Mesodermal cell (in vitro differentiated cells): Measurements from ENCODE around the gene RPS26.

ENCODE experiments used
- H3K27ac ChIP-seq: 2 replicates; pipeline ENCODE4 v1.7.0; 2013; ENCODE audit warnings: mild to moderate bottlenecking, low read depth, low read length, moderate library complexity; ENCODE audit not compliant: severe bottlenecking
- H3K36me3 ChIP-seq: 2 replicates; pipeline ENCODE4 v1.7.1; 2013; ENCODE audit warnings: mild to moderate bottlenecking, low read length, moderate library complexity; ENCODE audit not compliant: control insufficient read depth, insufficient read depth
- H3K4me1 ChIP-seq: one replicate; pipeline ENCODE4 v1.7.1; 2013; ENCODE audit warnings: mild to moderate bottlenecking, low read length; ENCODE audit not compliant: insufficient read depth, control insufficient read depth, poor library complexity, severe bottlenecking
- H3K4me3 ChIP-seq: 2 replicates; pipeline ENCODE4 v1.7.0; 2013; ENCODE audit warnings: low read length, control low read depth, mild to moderate bottlenecking; ENCODE audit not compliant: insufficient read depth, poor library complexity, severe bottlenecking; ENCODE audit errors: extremely low read depth
- H3K9me3 ChIP-seq: 2 replicates; pipeline ENCODE4 v1.7.1; 2013; ENCODE audit warnings: mild to moderate bottlenecking, low read length, moderate library complexity; ENCODE audit not compliant: control insufficient read depth
- WGBS, 2 experiments: methylation state at CpG; one replicate each; pipeline ENCODE4 v1.1.5; 2013; ENCODE audit warnings: missing lambda C conversion rate in 2 of 2; ENCODE audit not compliant: insufficient coverage in 2 of 2; 5-methylcytosine and 5-hydroxymethylcytosine counted together

The RPS26 gene

GRCh38 chr12:56004211-56004610 lies 37.5 kb upstream of the RPS26 start:
- peaks cover 22% of the 10 kb centered on the region for H3K36me3 ChIP-seq
- no peak overlapping the region for H3K4me3 ChIP-seq
- H3K4me1 ChIP-seq = no peaks in the 10 kb centered on the region
- no peak overlapping the region for H3K27ac ChIP-seq
- 93 to 94% methylated on average over 10 of the region's 10 CpGs for WGBS, 2 experiments
- no peaks in the 10 kb centered on the region for H3K9me3 ChIP-seq

GRCh38 chr12:56007564-56008559 lies 33.9 kb upstream of the RPS26 start:
- Histone ChIP-seq H3K36me3 (peaks cover 11% of the 10 kb centered on the region), H3K9me3 (no peaks in the 10 kb centered on the region), H3K4me3 (peak overlapping the region; percentile 70), H3K27ac (peak overlapping the region; percentile 62), H3K4me1 (peaks cover 3% of the 10 kb centered on the region)
- 1 to 2% methylated on average over 20 to 21 of the region's 44 CpGs for WGBS, 2 experiments

DNA sequence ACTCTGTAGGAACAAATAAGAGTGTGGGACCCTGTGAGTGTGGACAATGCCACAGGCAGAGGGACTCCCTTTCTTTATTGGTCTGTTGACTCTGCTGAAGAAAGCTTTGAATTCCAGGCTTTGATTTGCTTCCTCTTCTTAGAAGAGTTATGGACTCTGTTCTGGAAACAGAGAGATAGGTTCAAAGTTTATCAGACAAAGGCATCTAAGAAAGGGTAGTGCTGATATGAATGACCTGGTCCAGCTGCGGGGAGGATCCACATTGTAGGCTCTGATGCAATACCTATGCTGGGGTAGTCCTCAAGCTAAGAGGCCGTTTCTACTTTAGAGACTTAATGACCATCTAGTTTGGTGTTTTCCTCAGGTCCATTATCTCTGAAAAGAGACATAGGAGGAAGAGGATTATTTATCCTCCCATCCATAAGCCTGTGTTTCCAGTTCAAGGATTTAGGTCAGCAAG lies 31.6 kb upstream of the RPS26 start:
- Histone ChIP-seq H3K4me1 (peaks cover 3% of the 10 kb centered on the region), H3K27ac (no peak overlapping the region), H3K4me3 (no peak overlapping the region), H3K9me3 (no peaks in the 10 kb centered on the region), H3K36me3 (no peaks in the 10 kb centered on the region)
- WGBS, 2 experiments = 83 to 100% methylated on average over 1 of the region's 2 CpGs

DNA sequence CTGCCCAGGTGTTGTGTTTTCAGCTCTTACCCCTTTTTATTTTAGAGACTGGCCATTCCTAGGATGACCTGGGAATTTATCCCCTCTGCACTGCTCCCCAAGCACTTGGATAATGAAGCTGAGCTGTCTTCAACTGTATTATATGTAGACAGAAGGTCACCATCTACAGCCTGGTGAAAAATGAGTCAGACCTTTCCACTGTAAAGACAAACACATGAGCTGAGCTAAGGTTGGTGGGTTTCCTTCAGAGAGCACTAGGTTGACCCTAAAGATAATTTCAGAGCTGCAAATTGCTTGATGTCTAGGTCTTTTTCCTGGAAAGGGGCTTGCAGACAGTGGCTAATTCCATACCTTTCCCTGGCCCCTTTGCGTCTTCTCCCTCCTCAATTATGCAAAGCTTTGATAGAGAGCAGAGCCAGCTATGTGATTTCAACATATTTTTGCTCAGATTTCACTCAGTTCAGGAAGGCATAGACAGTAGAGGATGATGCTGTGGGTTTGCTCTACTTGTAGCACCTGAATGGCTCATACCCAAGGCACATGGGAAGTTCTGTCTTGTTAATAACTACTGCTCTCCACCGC lies 30.1 kb upstream of the RPS26 start:
- Histone ChIP-seq H3K27ac (no peak overlapping the region), H3K4me3 (no peak overlapping the region), H3K36me3 (no peaks in the 10 kb centered on the region), H3K4me1 (peaks cover 3% of the 10 kb centered on the region), H3K9me3 (no peaks in the 10 kb centered on the region)
- no CpG with 5 or more reads among the region's 2 CpGs for WGBS, 2 experiments

DNA sequence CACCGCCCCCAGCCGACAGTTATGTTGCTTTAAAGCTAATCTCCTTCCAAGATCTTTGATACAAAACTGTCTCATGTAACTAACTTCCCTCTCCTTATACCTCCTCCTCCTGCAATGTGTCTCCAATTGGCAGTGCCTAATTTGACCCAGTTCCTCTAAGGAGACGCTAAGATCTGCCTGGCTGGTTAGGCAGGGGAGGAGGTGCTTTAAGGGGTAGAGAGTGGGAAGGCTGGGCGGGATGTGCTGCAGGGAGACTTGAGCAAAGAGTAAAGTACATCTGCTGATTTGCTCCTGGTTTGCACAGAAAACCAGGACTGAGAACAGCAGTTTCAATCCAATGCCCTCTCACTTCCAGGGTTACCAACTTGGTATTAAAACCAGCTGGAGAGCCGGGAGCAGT lies 28.2 kb upstream of the RPS26 start:
- Histone ChIP-seq H3K4me1 (peaks cover 3% of the 10 kb centered on the region), H3K9me3 (no peaks in the 10 kb centered on the region), H3K4me3 (no peak overlapping the region), H3K27ac (no peak overlapping the region), H3K36me3 (no peaks in the 10 kb centered on the region)
- WGBS, 2 experiments = 92 to 97% methylated on average over 4 to 5 of the region's 5 CpGs

DNA sequence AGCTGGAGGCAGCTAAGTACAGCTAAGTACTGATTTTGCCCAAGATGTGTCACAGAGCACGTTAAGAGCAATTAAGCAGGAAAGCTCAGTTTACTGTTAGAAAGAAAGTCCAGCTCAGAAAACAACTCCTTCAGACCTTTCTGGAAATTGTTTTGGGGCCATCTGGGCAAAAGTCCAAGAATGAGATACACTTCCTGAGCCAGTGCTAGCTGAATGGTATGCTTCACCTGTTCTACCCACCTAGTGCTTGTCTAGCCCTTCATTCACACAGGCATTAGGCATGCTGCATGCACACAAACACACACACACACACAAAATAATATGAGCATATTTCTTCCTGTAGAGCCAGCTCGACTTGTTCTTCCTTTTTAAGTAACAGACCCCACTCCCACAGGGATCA lies 27.5 kb upstream of the RPS26 start:
- Histone ChIP-seq H3K27ac (no peak overlapping the region), H3K36me3 (no peaks in the 10 kb centered on the region), H3K9me3 (no peaks in the 10 kb centered on the region), H3K4me1 (peaks cover 3% of the 10 kb centered on the region), H3K4me3 (no peak overlapping the region)
- 67 to 80% methylated on average over 1 of the region's 2 CpGs for WGBS, 2 experiments

- 100% methylated on average over 1 of the region's 4 CpGs; no CpG with 5 or more reads in 1 of the 2 experiments for WGBS, 2 experiments
- H3K9me3 ChIP-seq = no peaks in the 10 kb centered on the region
- H3K36me3 ChIP-seq = no peaks in the 10 kb centered on the region
- no peak overlapping the region for H3K4me3 ChIP-seq
- no peak overlapping the region for H3K27ac ChIP-seq
- peaks cover 21% of the 10 kb centered on the region for H3K4me1 ChIP-seq
Observed at GRCh38 chr12:56017181-56017580, 24.5 kb upstream of the RPS26 start.

DNA sequence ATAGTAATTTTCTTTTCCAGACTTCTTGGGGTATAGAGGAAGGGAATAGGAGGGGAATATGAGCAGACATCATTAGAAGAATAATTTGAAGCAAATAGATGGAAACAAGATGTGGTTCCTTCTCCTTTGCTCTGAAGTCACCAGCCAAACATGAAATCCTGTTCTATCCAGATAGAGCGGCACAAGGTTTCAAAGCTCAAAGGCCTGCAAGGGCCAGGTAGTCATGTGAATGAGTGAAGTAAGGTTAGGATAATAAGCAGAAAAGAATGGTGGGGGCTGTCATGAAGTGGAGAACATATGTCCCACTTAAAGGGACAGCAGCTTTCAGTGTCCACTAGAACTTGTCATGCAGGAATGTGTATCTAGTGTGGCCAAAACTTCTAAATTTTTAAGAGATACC lies 23.4 kb upstream of the RPS26 start:
- Histone ChIP-seq H3K36me3 (no peaks in the 10 kb centered on the region), H3K4me1 (peaks cover 24% of the 10 kb centered on the region), H3K27ac (no peak overlapping the region), H3K9me3 (no peaks in the 10 kb centered on the region), H3K4me3 (no peak overlapping the region)
- 80 to 100% methylated on average over 1 of the region's 1 CpG for WGBS, 2 experiments

DNA sequence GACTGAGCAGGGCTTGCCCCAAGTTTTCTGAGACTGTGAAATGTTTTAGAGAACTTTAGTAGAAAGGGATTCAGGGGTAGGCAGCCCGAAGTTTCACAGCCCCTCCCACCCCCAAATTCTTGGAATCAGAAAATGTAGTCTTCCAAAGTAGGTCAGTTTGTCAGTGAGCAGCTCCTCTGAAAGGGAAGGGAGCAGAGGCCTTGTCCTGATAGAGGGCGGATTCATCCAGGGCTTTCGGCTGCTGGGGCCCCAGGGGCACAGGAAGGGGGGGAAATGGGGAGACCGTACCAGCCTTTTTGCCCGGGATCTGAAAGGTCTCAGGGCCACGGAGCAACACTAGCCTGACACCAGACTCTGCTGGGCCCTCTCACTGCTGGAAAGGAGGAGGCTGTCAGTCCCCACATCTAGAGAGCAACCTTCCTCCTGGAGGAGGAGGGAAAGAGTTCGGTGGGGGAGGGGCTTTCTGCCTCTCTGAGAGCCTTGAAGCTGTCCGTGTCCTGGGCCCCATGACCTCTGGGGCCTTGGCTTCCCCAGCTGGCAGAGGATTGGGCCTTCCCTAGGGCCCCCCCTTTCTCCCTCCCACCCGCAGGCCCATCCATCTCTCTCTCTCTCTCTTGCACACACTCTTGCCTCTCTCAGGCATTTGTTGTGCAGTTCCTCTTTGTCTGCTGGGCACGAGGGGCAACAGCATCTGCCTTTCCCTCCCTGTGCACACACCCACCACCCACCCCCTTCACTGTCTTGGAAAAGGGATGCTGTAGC lies 21.1 kb upstream of the RPS26 start, which contains the start of gene IKZF4:
TSS of gene IKZF4 (plus strand) at position 621 of the 762 bp plus-strand sequence. CDS start 451 bp downstream, outside the sequence.
- H3K4me3 ChIP-seq = peak within 1 kb of the TSS; percentile 28
- peaks cover 24% of the 10 kb centered on the region for H3K4me1 ChIP-seq
- peaks cover 12% of the 10 kb centered on the region for H3K36me3 ChIP-seq
- 13 to 18% methylated on average over 7 to 9 of the region's 10 CpGs for WGBS, 2 experiments
- peak within 1 kb of the TSS; percentile 88 for H3K27ac ChIP-seq
- H3K9me3 ChIP-seq = no peaks in the 10 kb centered on the region

- no CpG with 5 or more reads among the region's 2 CpGs for WGBS, 2 experiments
- Histone ChIP-seq H3K9me3 (no peaks in the 10 kb centered on the region), H3K4me3 (peak overlapping the region; percentile 28), H3K27ac (peak overlapping the region; percentile 25), H3K4me1 (peaks cover 24% of the 10 kb centered on the region), H3K36me3 (peaks cover 18% of the 10 kb centered on the region)
Observed at GRCh38 chr12:56021889-56022497, 19.7 kb upstream of the RPS26 start.
